Cardiac fibroblast (primary cell): ENCODE data around the gene ZNF474.

Experiments
- DNase-seq, 2 donors: peaks; one replicate each; pipeline versions ENCODE4 v3.0.0 to v3.0.0-alpha.2; 2010; ENCODE audit warnings: low read depth in 2 of 2
- H3K4me3 ChIP-seq, 2 donors: replicated peaks in 1 of 2; 1 replicate in 1 of 2; 2 replicates in 1 of 2; pipeline ENCODE4 v1.5.1; 2011; ENCODE audit warnings: low read depth in 2 of 2, low read length in 2 of 2, mild to moderate bottlenecking in 2 of 2, moderate library complexity in 1 of 2
- CTCF ChIP-seq: IDR thresholded peaks from one replicate; pipeline ENCODE4 v1.5.1; 2011; ENCODE audit warnings: low read depth, mild to moderate bottlenecking, low read length, inconsistent platforms

The ZNF474 gene

GRCh38 chr5:122152266-122152900 is 23.0 kb downstream of the ZNF474 start:
- H3K4me3 ChIP-seq: no peak overlapping the region
- TF ChIP-seq CTCF: no peak
- DNase-seq: no peak

GRCh38 chr5:122153230-122153629 is 23.9 kb downstream of the ZNF474 start:
- no peak overlapping the region for H3K4me3 ChIP-seq
- DNase-seq: peak; percentile 51 to 79
- no peak for TF ChIP-seq CTCF

GRCh38 chr5:122153774-122154173 is 24.4 kb downstream of the ZNF474 start:
- no peak overlapping the region for H3K4me3 ChIP-seq
- DNase-seq: peak in 1 of 2 donors; percentile 13
- no peak for TF ChIP-seq CTCF

GRCh38 chr5:122154491-122154890 is 25.1 kb downstream of the ZNF474 start:
- TF ChIP-seq CTCF: no peak
- DNase-seq: peak in 1 of 2 donors; percentile 63
- no peak overlapping the region for H3K4me3 ChIP-seq

- no peak for TF ChIP-seq CTCF
- peak; percentile 71 to 93 for DNase-seq
- H3K4me3 ChIP-seq: no peak overlapping the region
These were observed 25.6 kb downstream of the ZNF474 start for GRCh38 chr5:122154910-122155309.

GRCh38 chr5:122155546-122155945 is 26.2 kb downstream of the ZNF474 start:
- no peak for TF ChIP-seq CTCF
- H3K4me3 ChIP-seq: no peak overlapping the region
- no peak for DNase-seq
